Measurements from ENCODE around the gene FGD4.

FGD4 gene

DNA sequence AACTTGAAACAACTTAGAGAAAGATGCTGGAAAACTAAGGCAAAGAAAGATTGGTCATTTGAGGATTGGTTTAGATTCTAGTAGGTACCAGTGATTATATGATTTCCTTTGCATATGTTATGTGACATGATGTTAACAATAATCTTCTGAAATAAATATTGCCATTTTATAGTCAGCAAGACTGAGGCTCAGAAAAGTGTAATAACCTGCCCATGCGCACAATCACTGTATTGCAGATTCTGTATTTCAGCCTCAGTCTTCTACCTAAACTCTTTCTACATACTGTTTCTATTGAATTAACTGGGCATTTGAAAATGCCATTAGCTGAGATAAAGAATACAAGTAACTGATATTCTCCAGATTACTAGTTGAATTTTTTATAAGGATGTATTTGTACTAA lies 61.3 kb downstream of the FGD4 start:
- DNase-seq, result no peak

DNA sequence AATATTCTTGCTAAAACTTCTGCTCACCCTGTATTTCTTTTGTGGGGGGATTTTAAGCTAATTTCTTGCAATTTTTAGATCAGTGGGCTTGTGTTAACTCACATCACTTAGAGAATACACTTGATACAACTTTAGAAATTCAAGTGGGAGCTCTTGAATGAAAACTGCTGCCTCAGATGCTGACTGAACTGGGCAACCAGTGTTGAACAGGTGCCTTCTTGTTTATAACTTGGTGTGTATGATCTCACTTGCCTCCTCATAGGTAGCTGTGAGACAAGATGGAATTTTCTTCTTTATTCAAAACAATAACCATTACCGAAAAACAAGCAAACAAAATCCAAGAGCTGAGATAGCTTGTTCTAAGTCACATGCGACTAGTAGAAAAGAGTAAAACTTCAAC lies 63.5 kb downstream of the FGD4 start:
- no peak for DNase-seq

DNA sequence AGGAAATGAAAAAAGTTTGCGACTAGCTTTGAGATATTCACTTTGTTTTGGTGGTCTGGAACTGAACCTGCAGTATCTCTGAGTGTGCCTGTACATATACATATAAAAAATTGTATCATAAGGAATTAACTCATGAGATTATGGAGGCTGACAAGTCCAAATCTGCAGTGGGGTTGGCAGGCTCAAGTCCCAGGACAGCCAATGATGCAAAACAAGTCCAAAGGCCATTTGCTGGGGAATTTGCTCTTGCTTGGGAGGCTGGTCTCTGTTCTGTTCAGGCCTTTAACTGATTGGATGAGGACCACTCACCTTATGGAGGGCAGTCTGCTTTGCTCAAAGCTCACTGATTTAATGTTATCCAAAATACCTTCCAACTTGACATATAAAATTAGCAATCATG lies 66.8 kb downstream of the FGD4 start:
- no peak for DNase-seq

DNA sequence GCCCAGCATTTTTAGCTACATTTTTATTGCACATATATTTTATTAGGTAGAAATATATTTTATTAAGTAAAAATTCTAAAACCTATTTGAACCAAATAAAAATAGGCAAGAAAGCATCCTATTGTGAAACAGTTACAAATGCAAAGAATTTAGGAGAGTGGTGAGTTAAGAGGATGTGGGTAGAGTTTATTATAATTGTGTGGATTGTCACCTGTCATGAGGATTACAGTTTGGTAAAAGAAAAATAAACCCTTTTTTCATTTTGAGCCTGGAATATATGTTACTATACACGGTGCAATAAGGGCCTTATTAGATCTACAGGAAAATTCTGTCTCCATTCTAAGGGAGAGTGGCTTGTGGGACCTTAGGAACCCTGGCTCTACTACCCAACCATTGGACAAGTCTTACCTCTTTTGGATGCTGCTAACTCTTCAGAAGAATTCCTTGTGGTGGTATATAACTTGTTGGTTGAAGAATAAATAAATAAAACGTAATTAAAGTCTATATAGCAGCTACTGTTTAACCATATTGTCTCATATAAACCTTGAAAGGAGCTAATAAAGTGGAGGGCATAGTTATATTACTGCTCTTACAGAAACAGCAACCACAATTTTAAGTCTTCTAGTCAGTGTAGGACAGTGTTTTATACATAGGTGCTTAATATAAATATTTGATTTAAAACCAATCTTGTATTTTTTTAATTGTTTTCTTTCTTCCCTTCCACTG lies 67.8 kb downstream of the FGD4 start:
- DNase-seq, result no peak

DNA sequence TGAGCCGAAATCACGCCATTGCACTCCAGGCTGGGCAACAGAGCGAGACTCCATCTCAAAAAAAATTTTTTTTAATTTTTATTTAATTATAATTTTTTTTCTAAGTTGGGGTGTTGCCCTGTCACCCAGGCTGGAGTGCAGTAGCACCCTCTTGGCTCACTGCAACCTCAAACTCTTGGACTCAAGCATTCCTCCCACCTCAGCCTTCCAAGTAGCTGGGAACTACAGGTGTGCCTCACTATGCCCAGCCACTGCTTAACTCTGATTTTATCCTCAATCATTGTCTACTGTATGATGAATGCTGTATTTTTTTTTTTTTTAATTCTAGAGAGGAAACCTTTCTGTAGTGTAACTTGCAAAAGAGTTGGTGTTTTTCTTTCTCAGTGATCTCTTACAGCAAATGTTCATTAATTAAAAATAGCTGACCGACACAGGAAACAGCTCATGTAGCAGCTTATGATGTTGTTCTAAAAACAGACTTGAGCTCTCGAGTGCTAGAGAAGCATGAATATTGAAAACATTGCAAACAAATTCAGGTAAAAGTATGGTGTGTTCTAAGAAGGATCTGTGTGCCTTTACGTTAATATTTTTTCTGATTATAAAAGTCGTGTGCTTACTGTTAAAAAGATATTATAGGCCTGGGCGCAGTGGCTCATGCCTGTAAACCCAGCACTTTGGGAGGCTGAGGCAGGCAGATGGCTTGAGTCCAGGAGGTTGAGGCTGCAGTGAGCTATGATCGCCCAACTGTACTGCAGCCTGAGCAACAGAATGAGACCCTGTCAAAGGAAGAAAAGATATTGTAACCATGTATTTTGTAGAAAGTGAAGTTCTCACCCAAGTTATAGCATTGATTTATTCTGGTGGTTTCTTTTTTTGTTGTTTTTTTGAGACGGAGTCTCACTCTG lies 68.9 kb downstream of the FGD4 start:
- DNase-seq, result no peak

DNA sequence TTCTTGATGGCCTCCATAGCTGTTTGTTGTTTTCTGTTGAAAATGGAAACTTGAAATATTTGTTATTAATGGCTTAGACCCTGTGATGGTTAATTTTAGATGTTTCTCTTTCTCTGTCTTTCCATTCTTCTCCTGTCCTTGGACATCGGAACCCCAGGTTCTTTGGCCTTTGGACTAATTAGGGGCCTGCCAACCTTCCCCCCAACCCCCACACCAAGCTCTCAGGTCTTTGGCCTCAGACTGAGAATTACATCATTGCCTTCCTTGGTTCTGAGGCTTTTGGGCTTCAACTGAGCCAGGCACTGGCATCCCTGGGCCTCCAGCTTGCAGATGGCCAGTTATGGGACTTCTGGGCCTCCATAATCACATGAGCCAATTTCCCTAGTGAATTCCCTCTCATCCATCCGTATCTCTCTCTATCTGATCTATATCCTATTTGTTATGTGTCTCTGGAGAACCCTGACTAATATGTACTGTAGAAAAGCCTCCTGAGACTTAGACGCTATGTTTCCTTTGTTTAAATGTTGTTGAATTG lies 71.6 kb downstream of the FGD4 start:
- DNase-seq, result no peak

DNA sequence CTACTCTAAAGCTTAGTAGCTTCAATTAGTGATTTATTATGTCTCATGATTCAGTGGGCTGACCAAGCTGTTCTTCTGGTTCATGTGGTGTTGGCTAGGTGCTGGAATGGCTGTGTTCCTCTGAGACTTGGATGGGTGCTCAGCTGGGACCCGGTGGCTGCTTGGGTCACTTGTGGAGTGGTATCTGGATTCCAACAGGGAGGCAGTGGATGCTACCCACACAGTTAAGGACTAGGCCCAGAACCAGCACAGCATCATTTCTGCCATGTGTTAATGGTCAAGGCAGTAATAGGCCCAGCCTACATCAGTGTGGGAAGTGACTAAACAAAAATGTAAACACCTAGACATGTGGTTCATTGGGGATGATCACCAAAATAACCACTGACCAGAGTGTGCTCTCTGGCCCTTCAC lies 72.2 kb downstream of the FGD4 start:
- DNase-seq, result no peak

DNA sequence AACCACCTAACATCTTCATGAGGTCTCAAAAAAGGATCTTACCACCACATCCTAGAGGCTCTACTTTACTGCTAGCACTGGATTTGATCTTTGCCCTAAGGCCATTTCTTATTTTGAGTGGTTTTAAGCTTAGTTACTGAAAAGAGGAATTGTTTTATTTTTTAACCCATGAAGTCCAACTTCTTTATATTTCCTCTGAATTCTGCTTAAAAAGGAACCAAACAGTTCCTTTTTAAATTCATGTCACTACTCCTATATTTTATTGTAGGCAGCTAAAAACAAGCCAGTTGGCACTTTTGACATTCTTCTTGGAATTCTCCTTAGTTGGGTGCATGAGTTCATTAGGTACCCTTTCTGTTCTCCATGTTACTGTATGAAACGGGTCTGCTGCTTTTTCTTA lies 76.4 kb downstream of the FGD4 start:
- no peak for DNase-seq

DNA sequence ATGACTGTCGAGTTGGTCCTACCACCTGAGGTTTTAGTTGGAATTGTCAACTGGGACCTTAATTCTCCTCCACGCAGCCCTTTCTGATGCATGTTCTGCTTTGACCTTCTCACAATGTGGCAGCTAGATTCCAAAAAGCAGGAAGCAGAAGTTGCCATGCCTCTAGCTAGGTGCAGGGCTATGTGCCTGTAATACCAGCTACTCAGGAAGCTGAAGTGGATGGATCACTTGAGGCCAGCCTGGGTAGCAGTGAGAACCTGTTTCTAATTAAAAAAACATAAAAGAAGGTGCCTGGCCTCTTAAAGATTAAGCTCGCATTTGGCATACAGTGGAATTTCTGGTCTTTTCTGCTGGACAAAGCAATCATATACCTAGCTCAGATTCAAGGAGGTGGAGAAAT lies 77.1 kb downstream of the FGD4 start:
- DNase-seq, result no peak

DNA sequence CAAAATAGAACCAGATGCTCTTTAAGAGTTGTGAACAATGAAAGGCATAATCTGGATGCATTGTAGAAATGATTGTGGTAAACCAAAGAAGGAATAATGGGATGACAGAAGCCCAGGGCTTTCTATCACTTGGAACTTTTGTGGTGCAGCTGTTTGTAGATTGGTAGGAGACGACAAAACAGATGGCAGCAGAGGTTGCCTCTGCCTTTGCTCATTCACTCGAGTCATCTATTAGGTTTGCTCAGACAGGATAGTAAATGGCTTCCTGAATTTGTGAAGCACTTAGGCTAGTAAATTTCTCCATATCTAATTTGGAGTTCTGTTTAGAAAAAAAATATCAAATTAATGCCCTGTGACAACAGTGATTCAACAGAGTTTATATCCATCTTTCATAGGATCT lies 78.4 kb downstream of the FGD4 start:
- DNase-seq, result no peak

DNA sequence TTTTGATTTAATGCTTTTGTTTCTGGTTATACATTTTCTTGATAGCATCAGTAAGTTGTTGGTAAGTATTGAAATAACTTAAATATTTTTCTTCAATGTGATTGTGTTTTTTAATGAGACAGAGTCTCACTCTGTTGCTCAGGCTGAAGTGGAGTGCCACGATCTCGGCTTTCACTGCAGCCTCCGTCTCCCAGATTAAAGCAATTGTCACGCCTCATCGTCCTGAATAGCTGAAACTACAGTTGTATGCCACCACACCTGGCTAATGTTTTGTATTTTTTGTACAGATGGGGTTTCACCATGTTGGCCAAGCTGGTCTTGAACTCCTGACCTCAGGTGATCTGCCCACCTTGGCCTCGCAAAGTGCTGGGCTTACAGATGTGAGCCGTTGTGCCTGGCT lies 78.8 kb downstream of the FGD4 start:
- no peak for DNase-seq

DNA sequence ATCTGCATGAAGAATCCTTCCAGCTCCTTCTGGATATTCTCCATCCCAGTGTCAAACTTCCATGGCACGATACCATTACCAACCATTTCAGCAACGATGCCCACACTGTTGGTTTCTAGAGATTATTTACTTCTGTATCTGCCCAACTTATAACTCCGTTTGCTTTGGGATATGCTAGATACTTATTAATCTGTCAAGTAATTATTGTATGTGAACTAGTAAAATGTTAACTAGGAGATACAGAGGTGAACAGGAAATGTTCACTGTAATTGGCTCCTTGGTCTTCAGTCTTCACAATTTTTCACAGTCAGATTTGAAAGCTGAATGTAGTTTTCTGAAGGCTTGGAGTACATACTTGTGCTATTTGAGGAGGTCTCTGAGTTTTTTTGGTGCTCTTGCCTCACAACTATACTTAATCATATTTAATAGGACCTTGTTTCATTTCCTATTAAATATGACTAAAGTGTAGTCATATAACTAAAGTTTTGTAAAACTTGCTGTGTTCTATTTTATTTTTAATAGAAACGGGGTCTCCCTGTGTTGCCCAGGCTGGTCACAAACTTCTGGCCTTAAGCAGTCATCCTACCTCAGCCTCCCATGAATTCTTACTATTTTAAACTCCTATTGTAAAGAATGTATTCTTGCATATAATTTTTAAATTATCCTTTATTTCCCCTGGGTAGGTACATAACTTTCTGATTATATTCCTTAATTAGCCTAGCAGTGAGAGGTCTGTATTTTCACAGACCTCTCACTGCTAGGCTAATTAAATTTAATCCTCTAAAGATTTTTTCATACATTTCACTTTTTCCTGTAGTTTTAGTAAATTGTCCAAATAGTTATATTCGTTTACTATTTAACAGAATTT lies 79.7 kb downstream of the FGD4 start:
- DNase-seq, result no peak

DNA sequence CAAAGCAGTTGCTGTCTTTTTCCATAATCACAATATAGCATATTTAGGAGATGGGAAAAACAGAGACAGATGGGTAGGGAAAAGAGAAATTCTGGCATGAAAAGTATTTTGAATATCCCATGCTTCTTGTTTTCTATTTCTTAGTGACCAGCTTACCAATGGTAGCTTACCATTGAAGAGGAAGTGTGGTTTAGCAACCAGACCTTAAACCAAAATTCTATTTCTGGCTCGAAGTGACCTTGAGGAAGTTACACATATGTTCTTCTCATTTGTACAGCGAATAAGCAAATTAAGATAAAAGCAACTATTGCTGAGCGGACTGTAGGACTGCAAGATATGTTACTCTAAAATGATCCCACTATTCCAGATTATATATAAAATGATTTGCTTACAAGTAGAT lies 82.9 kb downstream of the FGD4 start:
- no peak for DNase-seq

DNA sequence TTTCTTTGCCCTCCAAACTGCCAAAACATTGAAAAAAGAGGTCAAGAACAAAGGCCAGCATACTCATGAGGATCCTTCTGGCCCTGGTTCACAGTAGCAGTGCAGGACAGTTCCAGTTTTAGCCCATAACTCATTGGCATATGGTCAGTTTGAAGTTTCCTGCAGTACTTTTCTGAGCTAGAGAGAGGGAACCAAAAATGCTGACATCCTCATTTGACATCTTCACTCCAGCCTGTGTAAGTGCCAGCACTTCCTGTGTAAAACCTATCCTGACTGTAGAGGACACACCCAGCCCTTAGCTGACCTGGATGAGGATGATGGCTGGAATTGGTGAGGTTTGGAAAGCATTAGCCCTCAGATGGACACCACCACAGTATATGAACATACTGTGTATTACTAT lies 84.1 kb downstream of the FGD4 start:
- no peak for DNase-seq

DNA sequence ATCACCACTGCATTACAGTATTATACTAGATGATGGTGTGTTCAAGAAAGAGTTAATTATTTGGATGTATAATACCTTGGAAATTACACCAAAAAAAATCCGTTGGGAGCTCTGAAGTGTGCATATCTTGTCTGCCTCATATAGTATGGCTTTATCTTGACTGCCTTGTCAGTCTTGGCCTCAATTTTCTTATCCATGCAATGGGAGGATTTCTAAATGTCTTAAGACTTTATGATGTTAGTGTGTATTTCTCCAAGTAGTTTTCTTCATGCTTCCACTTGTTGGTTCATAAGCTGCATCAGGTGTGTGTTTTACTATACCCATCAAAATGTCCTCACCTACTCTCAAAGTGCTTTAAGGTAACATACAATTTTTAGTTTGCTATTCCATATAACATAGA lies 84.6 kb downstream of the FGD4 start:
- DNase-seq, result no peak

DNA sequence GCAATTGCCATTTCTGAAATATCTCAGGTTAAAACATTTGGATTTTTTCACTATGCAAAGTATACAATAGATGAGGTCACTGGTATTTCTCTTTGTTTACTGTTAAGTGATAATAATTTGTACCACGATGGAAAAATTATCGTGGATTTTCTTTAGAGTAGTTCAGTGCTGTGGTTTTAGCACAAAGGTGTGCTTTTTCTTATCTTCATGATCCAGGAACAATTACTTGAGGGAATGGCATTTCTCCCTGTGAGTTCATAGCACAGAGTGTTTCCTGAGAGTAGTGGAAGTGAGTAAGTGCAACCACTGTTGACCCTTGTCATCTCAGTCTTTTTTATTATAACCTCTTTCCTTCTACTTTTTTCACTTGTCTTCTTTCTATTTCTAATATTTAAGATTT lies 86.8 kb downstream of the FGD4 start:
- no peak for DNase-seq

DNA sequence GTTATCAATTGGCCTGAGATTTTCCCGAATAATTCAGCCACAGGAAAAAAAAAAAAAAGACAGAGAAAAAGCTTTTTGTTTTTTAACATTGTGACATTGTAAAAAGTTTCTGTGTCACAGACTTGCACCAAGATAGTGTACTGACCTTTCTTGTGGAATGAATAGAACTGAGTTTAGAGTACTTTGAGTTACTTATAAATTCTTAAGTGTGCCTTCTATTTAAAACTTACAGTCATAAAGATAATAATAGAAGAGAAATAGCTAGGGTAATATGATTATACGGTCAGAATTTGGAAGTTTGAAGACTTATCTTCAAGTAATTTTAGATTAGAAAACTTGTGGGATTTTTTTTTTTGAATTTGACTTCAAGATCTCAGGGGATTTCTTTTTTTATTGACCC lies 88.8 kb downstream of the FGD4 start:
- DNase-seq, result no peak

DNA sequence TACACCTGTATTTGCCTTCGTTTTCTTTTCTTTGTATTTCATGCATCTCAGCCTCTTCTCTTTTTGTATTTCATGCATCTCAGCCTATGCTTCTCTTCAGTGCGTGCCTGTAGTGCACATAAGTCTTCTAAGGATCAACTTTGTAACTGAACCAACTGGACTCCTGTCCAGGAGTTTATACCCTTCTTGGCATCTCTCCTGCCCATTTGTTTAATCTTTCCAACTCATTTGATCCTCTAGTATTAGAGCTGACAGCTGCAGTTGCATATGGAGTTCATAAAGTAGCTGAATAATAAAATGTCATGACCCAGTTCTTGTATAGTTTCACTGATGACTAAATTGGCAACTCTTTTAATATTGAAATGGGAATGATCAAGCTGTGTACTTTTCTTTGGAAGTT lies 89.7 kb downstream of the FGD4 start:
- DNase-seq, result no peak

DNA sequence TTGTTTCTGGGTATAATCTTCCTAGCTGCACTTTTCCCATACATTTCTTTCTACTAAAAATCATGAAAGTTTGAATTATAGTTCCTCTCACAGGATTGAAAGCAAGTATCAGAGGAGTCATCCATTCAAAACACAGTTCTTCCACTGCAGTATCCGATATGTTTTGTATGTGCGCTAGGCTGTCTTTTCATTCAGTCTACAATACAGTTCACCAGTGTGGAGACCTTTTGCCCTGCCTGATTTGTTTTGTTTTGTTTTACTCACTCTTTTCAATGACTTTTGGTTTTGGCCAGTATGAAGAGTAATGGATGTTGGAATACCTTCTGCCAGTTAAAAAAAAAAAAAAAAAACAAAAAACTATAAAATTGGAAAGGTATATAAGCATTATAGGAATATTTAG lies 91.4 kb downstream of the FGD4 start:
- DNase-seq, result no peak

DNA sequence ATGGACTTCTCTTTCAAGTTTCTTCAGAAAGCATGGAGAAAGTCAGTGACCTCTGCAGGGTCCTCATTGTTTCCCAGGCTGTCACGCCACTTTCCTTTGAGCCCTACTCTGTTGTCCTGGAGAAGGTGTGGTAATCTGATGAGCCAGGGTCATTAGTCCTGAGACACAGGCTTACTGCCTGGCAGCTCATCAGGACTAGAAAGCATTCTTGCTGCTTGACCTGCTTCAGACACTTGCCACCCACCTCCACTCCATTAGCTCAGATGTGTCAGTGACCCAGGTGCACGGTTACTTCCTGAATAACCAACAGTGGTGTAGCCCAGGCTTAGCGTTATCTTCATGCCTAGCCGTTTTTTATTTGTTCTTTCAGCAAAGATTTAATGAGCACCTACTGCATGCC lies 93.9 kb downstream of the FGD4 start:
- DNase-seq, result no peak

DNA sequence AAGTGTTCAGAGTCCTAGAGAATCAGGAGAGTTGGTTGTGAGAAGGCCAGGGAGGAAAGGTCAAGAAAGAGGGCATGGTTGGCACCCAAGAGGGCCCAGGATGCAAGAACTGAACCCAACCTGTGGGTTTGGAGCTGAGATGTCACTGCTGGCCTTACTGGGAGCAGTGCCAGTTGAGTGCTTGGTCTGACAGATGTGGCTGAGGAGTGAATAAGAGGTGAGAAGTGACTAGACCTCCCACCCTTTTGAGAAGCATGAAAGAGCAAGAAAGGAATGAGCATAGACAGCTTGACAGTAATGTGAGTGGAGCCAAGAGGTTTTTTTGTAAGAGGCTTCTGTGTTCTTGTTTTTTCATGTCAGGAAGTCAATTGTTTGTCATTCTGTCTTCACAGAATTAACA lies 95.3 kb downstream of the FGD4 start:
- no peak for DNase-seq

DNA sequence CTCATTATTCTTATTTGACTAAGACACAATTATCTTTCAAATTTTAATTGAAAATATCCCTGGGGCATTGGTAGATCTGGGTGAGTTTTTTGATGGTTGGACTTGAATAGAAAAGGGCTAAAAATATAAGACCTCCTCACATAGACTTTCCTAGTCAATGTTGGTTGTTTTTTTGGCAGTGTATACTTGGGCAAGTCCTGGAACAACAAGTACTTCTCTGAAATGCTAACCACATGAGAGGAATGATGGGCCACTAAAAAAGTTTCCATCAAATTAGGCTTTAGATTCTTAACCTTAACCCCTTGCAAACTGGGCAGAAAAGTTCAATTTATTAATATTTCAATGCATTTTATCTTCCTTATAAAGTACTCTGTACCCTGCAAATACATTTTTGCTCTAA lies 97.6 kb downstream of the FGD4 start:
- no peak for DNase-seq

DNA sequence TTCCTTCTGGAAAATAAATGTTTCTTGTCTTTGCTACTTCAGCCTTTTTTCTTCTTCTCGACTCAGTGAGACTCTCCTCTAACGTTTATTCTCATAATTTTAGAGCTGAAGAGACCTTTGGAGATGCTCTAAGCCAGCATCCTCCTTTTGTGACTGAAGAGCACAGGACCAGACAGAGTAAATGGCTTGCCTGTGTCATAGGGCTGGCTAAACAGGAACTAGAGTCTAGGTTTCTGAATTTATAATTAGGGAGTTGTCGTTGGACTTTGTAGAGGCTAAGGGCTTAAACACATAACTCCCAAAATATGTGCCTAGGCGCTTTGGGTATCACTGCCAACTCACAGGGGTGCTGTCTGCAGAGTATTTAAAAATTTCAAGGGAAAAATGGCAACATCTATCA lies 98.5 kb downstream of the FGD4 start:
- DNase-seq, result no peak

All from NCI-H1436 treated with DMSO at 0.1 percent for 48 hours (cell line).